SK-N-SH (cell line): Measurements from ENCODE around the gene ARPC2. TPM values are rescaled to one million over a fixed set of nuclear protein-coding genes. Genes with fewer than 3 reads are reported as not detected.

Experiments
- CTCF ChIA-PET: fragments of 300-600, 350-600 bp; formaldehyde crosslinking; extraction: SDS; loops from one replicate; lab custom pipeline; 2021; lab: Yijun Ruan, JAX
- POLR2A ChIA-PET: fragments of 350-600 bp; sonication (Branson Sonifier 250); formaldehyde crosslinking; extraction: SDS; loops from one replicate; lab custom pipeline; 2020; ENCODE audit warnings: antibody characterized with exemption, inconsistent platforms; lab: Yijun Ruan, JAX
- DNase-seq: peaks from one replicate; pipeline ENCODE4 v3.0.0; 2012
- H2AFZ ChIP-seq: fragments of 200-600 bp; sonication (generic); 2 replicates; pipeline ENCODE4 v1.8.1; 2016; ENCODE audit warnings: antibody characterized with exemption, mild to moderate bottlenecking, low read depth
- H3F3A ChIP-seq: fragments of 200-600 bp; sonication (generic); replicated peaks from 2 replicates; pipeline ENCODE3; 2016; ENCODE audit warnings: antibody characterized with exemption, mild to moderate bottlenecking; ENCODE audit not compliant: insufficient read depth
- H3K27ac ChIP-seq, 2 experiments: fragments of 200-500 bp in 1 of 2; fragments of 200-600 bp in 1 of 2; sonication (Bioruptor generic) in 1 of 2; sonication (generic), shearing (Covaris generic) in 1 of 2; 2 replicates each; pipeline versions ENCODE4 v1.5.1 to v1.6.1; 2014 to 2016; ENCODE audit warnings: low read depth in 2 of 2, inconsistent platforms in 1 of 2, low read length in 1 of 2, mild to moderate bottlenecking in 1 of 2, mixed read lengths in 1 of 2
- H3K27me3 ChIP-seq: fragments of 200-600 bp; sonication (generic), shearing (Covaris generic); 2 replicates; pipeline ENCODE4 v1.6.1; 2016; ENCODE audit warnings: mixed run types; ENCODE audit not compliant: insufficient read depth
- H3K36me3 ChIP-seq, 2 experiments: fragments of 200-500 bp in 1 of 2; fragments of 200-600 bp in 1 of 2; sonication (Bioruptor generic) in 1 of 2; sonication (generic) in 1 of 2; replicated peaks in 1 of 2; 2 replicates each; pipeline versions ENCODE3 to v1.5.1; 2014 to 2016; ENCODE audit warnings: low read length in 1 of 2, mild to moderate bottlenecking in 1 of 2; ENCODE audit not compliant: insufficient read depth in 2 of 2, control insufficient read depth in 1 of 2
- H3K4me1 ChIP-seq, 2 experiments: fragments of 200-500 bp in 1 of 2; fragments of 200-600 bp in 1 of 2; sonication (Bioruptor generic) in 1 of 2; sonication (generic), shearing (Covaris generic) in 1 of 2; 2 replicates each; pipeline versions ENCODE4 v1.5.1 to v1.6.1; 2014 to 2016; ENCODE audit warnings: low read depth in 1 of 2, low read length in 1 of 2, mixed run types in 1 of 2; ENCODE audit not compliant: insufficient read depth in 2 of 2, control insufficient read depth in 1 of 2
- H3K4me2 ChIP-seq: fragments of 200-600 bp; sonication (generic), shearing (Covaris generic); 2 replicates; pipeline ENCODE4 v1.6.1; 2017; ENCODE audit warnings: mixed run types
- H3K4me3 ChIP-seq, 2 experiments: fragments of 200-500 bp in 1 of 2; fragments of 200-600 bp in 1 of 2; sonication (Bioruptor generic) in 1 of 2; sonication (generic), shearing (Covaris generic) in 1 of 2; 2 replicates each; pipeline versions ENCODE4 v1.5.1 to v1.8.1; 2014 to 2016; ENCODE audit warnings: low read depth in 2 of 2, inconsistent platforms in 1 of 2, low read length in 1 of 2, mild to moderate bottlenecking in 1 of 2, mixed read lengths in 1 of 2, moderate library complexity in 1 of 2
- H3K79me2 ChIP-seq: fragments of 200-600 bp; sonication (generic); 2 replicates; pipeline ENCODE4 v1.8.1; 2017; ENCODE audit warnings: mild to moderate bottlenecking; ENCODE audit not compliant: insufficient read depth
- H3K9ac ChIP-seq: fragments of 200-600 bp; sonication (generic); 2 replicates; pipeline ENCODE4 v1.6.1; 2017; ENCODE audit warnings: mixed run types
- H3K9me2 ChIP-seq: fragments of 200-600 bp; sonication (generic); 2 replicates; pipeline ENCODE4 v1.6.1; 2017; ENCODE audit warnings: mixed run types
- H3K9me3 ChIP-seq: fragments of 200-600 bp; sonication (generic); 2 replicates; pipeline ENCODE4 v1.6.1; 2017; ENCODE audit warnings: mixed run types, mild to moderate bottlenecking, moderate library complexity
- H4K20me1 ChIP-seq: fragments of 200-600 bp; sonication (generic); 2 replicates; pipeline ENCODE4 v1.6.1; 2017; ENCODE audit warnings: mild to moderate bottlenecking, mixed run types; ENCODE audit not compliant: insufficient read depth
- CTCF ChIP-seq: fragments of 200-600 bp; sonication (generic); IDR thresholded peaks from 2 replicates; pipeline ENCODE4 v1.6.1; 2017; ENCODE audit warnings: antibody characterized with exemption, mild to moderate bottlenecking, moderate library complexity
- ELF1 ChIP-seq: IDR thresholded peaks from 2 replicates; pipeline ENCODE4 v1.4.0; 2012
- EP300 ChIP-seq, 2 experiments: IDR thresholded peaks; 2 replicates each; pipeline versions ENCODE4 v1.4.0 to v1.6.1; 2012; ENCODE audit warnings: borderline replicate concordance in 1 of 2, low read depth in 1 of 2, low read length in 1 of 2
- FOXM1 ChIP-seq: IDR thresholded peaks from 2 replicates; pipeline ENCODE4 v1.4.0; 2012; ENCODE audit warnings: low read depth, mild to moderate bottlenecking
- GATA2 ChIP-seq: sonication (generic); formaldehyde crosslinking; IDR thresholded peaks from 2 replicates; pipeline ENCODE4 v1.5.0; 2020; ENCODE audit warnings: mild to moderate bottlenecking, missing genetic modification reagents
- IRF3 ChIP-seq: fragments of 150-350 bp; IDR thresholded peaks from 2 replicates; pipeline ENCODE4 v1.6.1; 2016; ENCODE audit warnings: mild to moderate bottlenecking, low read depth, low read length
- JUND ChIP-seq: IDR thresholded peaks from 2 replicates; pipeline ENCODE4 v1.4.0; 2012
- MAX ChIP-seq: IDR thresholded peaks from 2 replicates; pipeline ENCODE4 v1.4.0; 2012; ENCODE audit warnings: low read depth
- MEF2A ChIP-seq: IDR thresholded peaks from 2 replicates; pipeline ENCODE4 v1.4.0; 2012; ENCODE audit warnings: low read depth, borderline replicate concordance
- NRF1 ChIP-seq: IDR thresholded peaks from 2 replicates; pipeline ENCODE4 v1.6.1; 2012; ENCODE audit warnings: low read depth, mild to moderate bottlenecking, low read length
- PBX3 ChIP-seq: IDR thresholded peaks from 2 replicates; pipeline ENCODE4; 2012
- POLR2AphosphoS5 ChIP-seq: IDR thresholded peaks from 2 replicates; pipeline ENCODE4 v1.6.1; 2012; ENCODE audit warnings: low read depth, low read length
- REST ChIP-seq: IDR thresholded peaks from 2 replicates; pipeline ENCODE4 v1.6.1; 2012; ENCODE audit warnings: mild to moderate bottlenecking, low read depth, low read length, moderate library complexity
- RFX5 ChIP-seq: IDR thresholded peaks from 2 replicates; pipeline ENCODE4 v1.6.1; 2012; ENCODE audit warnings: mild to moderate bottlenecking, improper control_type of control experiment, low read length
- SIN3A ChIP-seq: IDR thresholded peaks from 2 replicates; pipeline ENCODE4 v1.6.1; 2012; ENCODE audit warnings: low read depth, mild to moderate bottlenecking, low read length, moderate library complexity, borderline replicate concordance
- SMC3 ChIP-seq: IDR thresholded peaks from 2 replicates; pipeline ENCODE4 v1.6.1; 2012; ENCODE audit warnings: low read depth, low read length, improper control_type of control experiment
- TAF1 ChIP-seq: IDR thresholded peaks from 2 replicates; pipeline ENCODE4 v1.6.1; 2012; ENCODE audit warnings: low read depth, mild to moderate bottlenecking, low read length, moderate library complexity, borderline replicate concordance
- TCF12 ChIP-seq: IDR thresholded peaks from 2 replicates; pipeline ENCODE4 v1.4.0; 2012
- USF1 ChIP-seq: IDR thresholded peaks from 2 replicates; pipeline ENCODE4 v1.4.0; 2012; ENCODE audit warnings: low read depth, borderline replicate concordance
- YY1 ChIP-seq: IDR thresholded peaks from 2 replicates; pipeline ENCODE4 v1.4.0; 2012; ENCODE audit warnings: low read depth, mild to moderate bottlenecking
- WGBS: methylation state at CpG from one replicate; pipeline ENCODE4 v1.1.6; 2017; ENCODE audit warnings: low lambda C conversion rate; 5-methylcytosine and 5-hydroxymethylcytosine counted together
- polyA plus RNA-seq, 3 experiments: library from polyadenylated mRNA; depleted of rRNA; stranded (reverse); fragments of >200 nt; gene quantifications; 2 replicates each; pipeline ENCODE4 v1.2.3, GENCODE V29; 2012

Gene ARPC2
- polyA plus RNA-seq, 1 of the 3 experiments (the other 2 are of a cell fraction): 319 TPM

- H3K79me2 ChIP-seq: no peaks in the 10 kb centered on the region
- 0% methylated on average over 1 of the region's 1 CpG for WGBS
- CTCF ChIA-PET: interaction anchor here (1.1 kb wide), 1 partner anchor 72 kb away, joined by 3 read pairs; no protein-coding TSS in a partner anchor
- DNase-seq: no peak
- H4K20me1 ChIP-seq: no peaks in the 10 kb centered on the region
- H3K4me2 ChIP-seq: no peak overlapping the region
- H3K4me1 ChIP-seq: no peaks in the 10 kb centered on the region
- H3K9me2 ChIP-seq: no peaks in the 10 kb centered on the region
- no peaks in the 10 kb centered on the region for H3K9me3 ChIP-seq
- no peaks in the 10 kb centered on the region for H3K36me3 ChIP-seq
- H3K4me3 ChIP-seq: no peak overlapping the region
- TF ChIP-seq MAX (no peak), JUND (no peak), PBX3 (no peak), YY1 (no peak), ELF1 (no peak), IRF3 (no peak), GATA2 (CRISPR knock-in tag) (no peak), RFX5 (no peak), MEF2A (no peak), SIN3A (no peak), NRF1 (no peak), FOXM1 (no peak), POLR2AphosphoS5 (no peak), REST (no peak), SMC3 (no peak), USF1 (no peak), TAF1 (no peak), CTCF (no peak), EP300 (IDR thresholded peaks at IDR 0.05; ENCODE audit: borderline replicate concordance in 1 of 2, low read depth in 1 of 2, low read length in 1 of 2) (no peak), TCF12 (no peak)
- H3K9ac ChIP-seq: no peak overlapping the region
- POLR2A ChIA-PET: no interaction called here
- H3K27ac ChIP-seq: no peak overlapping the region
- no peaks in the 10 kb centered on the region for H3F3A ChIP-seq
- peaks cover 13% of the 10 kb centered on the region; the same call in 1 of the 2 replicates for H3K27me3 ChIP-seq
- no peak overlapping the region for H2AFZ ChIP-seq
Observed at GRCh38 chr2:218186876-218187275, 30.1 kb upstream of the ARPC2 start.
